GM18909 (cell line): ENCODE measurements around the gene NEXN.

Source experiments
- ATAC-seq: cut with Tn5 transposase; IDR thresholded peaks from one replicate; pipeline ENCODE4 v1.9.1; 2021; ENCODE audit warnings: mild to moderate bottlenecking; ENCODE audit not compliant: unreplicated experiment, poor library complexity

NEXN gene

GRCh38 chr1:77991638-77992037 is 103.2 kb downstream of the NEXN start:
- ATAC-seq: no peak
